Measurements from ENCODE around the gene CHRNA10. TPM values are rescaled to one million over a fixed set of nuclear protein-coding genes. Genes with fewer than 3 reads are reported as not detected.

Gene CHRNA10
- total and polyA plus RNA-seq, 2 of the 13 experiments (the other 11 are each of a cell fraction or from before 2014, with no cell fraction given), result 0.53 to 0.71 TPM

DNA sequence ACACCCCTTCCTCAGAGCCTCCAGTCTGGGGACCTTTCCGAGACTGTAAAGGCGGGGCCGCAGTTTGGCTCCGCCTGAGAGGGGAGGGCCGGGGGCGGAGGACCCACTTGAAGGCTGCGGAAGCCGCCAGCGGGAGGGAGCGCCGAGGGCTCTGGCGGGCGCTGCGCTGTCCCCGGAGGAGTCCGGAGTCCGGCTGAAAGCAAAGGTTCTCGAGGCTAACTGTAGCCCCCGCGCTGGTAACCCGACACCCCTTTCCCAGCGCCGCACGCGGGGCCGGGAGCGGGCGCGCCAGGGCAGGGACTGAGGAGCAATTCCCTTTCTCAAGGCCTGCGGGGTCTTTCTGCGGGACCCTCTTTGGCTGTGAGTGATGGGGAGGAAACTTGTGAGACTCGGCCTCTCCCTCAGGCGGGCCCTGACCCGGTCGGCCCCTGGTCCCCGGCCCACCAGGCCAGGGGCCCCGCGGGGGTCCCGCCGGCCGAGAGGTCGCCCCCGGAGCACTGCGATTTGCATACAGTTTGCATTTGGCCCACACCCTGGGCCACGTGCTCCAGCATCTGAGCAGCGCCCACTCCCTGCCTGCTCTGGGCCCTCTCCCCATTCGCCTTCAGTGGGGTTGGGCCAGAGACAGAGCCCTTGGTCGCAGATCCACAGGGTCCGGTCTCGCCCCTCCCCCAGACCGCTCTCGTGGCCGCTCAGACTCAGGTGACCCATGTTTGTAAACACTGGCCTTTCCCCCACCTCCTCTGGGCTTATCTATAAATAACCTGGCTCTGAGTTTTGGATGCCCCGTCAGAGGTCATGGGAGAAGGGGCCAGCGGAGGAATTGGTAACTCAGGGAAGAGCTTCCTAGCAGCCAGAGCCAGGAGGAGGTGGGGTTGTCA lies 28.9 kb downstream of the CHRNA10 start (continued):
- TF ChIP-seq, protein P1, sequence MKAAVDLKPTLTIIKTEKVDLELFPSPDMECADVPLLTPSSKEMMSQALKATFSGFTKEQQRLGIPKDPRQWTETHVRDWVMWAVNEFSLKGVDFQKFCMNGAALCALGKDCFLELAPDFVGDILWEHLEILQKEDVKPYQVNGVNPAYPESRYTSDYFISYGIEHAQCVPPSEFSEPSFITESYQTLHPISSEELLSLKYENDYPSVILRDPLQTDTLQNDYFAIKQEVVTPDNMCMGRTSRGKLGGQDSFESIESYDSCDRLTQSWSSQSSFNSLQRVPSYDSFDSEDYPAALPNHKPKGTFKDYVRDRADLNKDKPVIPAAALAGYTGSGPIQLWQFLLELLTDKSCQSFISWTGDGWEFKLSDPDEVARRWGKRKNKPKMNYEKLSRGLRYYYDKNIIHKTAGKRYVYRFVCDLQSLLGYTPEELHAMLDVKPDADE (CRISPR knock-in tag; IDR thresholded peaks at IDR 0.05), result no peak
- TF ChIP-seq ARNT (IDR thresholded peaks at IDR 0.05) (no peak), RAD21 (CRISPR knock-in tag; IDR thresholded peaks at IDR 0.05) (no peak), NPAS2 (CRISPR knock-in tag; IDR thresholded peaks at IDR 0.05; ENCODE audit: borderline replicate concordance) (no peak), PCBP2 (optimal IDR thresholded peaks at IDR 0.05; ENCODE audit: low read depth, low read length, poor library complexity, severe bottlenecking) (no peak), JARID2 (CRISPR knock-in tag; IDR thresholded peaks at IDR 0.05; ENCODE audit: insufficient replicate concordance) (no peak), MBNL3 (CRISPR knock-in tag; conservative IDR thresholded peaks at IDR 0.05) (no peak), FLYWCH1 (CRISPR knock-in tag; IDR thresholded peaks at IDR 0.05) (0 out of 2 replicates have a peak, but pooled peaks have one; percentile 43), ZBTB7A (CRISPR knock-in tag; IDR thresholded peaks at IDR 0.05) (peak; percentile 45; the same call in 1 of the 2 replicates), IRF2 (CRISPR knock-in tag; IDR thresholded peaks at IDR 0.05) (no peak), SMARCC2 (IDR thresholded peaks at IDR 0.05) (no peak), ZNF180 (CRISPR knock-in tag; IDR thresholded peaks at IDR 0.05; ENCODE audit: borderline replicate concordance, low read depth) (no peak), HMG20B (CRISPR knock-in tag; conservative IDR thresholded peaks at IDR 0.05) (no peak), ZSCAN29 (CRISPR knock-in tag; conservative IDR thresholded peaks at IDR 0.05) (no peak)
- TF ChIP-seq, protein P2, sequence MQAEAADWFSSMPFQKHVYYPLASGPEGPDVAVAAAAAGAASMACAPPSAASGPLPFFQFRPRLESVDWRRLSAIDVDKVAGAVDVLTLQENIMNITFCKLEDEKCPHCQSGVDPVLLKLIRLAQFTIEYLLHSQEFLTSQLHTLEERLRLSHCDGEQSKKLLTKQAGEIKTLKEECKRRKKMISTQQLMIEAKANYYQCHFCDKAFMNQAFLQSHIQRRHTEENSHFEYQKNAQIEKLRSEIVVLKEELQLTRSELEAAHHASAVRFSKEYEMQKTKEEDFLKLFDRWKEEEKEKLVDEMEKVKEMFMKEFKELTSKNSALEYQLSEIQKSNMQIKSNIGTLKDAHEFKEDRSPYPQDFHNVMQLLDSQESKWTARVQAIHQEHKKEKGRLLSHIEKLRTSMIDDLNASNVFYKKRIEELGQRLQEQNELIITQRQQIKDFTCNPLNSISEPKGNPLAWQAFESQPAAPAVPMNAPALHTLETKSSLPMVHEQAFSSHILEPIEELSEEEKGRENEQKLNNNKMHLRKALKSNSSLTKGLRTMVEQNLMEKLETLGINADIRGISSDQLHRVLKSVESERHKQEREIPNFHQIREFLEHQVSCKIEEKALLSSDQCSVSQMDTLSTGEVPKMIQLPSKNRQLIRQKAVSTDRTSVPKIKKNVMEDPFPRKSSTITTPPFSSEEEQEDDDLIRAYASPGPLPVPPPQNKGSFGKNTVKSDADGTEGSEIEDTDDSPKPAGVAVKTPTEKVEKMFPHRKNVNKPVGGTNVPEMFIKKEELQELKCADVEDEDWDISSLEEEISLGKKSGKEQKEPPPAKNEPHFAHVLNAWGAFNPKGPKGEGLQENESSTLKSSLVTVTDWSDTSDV (CRISPR knock-in tag; IDR thresholded peaks at IDR 0.05), result no peak
- TF ChIP-seq, protein P3, sequence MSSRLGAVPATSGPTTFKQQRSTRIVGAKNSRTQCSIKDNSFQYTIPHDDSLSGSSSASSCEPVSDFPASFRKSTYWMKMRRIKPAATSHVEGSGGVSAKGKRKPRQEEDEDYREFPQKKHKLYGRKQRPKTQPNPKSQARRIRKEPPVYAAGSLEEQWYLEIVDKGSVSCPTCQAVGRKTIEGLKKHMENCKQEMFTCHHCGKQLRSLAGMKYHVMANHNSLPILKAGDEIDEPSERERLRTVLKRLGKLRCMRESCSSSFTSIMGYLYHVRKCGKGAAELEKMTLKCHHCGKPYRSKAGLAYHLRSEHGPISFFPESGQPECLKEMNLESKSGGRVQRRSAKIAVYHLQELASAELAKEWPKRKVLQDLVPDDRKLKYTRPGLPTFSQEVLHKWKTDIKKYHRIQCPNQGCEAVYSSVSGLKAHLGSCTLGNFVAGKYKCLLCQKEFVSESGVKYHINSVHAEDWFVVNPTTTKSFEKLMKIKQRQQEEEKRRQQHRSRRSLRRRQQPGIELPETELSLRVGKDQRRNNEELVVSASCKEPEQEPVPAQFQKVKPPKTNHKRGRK (CRISPR knock-in tag; IDR thresholded peaks at IDR 0.05), result no peak
- TF ChIP-seq, protein P4, sequence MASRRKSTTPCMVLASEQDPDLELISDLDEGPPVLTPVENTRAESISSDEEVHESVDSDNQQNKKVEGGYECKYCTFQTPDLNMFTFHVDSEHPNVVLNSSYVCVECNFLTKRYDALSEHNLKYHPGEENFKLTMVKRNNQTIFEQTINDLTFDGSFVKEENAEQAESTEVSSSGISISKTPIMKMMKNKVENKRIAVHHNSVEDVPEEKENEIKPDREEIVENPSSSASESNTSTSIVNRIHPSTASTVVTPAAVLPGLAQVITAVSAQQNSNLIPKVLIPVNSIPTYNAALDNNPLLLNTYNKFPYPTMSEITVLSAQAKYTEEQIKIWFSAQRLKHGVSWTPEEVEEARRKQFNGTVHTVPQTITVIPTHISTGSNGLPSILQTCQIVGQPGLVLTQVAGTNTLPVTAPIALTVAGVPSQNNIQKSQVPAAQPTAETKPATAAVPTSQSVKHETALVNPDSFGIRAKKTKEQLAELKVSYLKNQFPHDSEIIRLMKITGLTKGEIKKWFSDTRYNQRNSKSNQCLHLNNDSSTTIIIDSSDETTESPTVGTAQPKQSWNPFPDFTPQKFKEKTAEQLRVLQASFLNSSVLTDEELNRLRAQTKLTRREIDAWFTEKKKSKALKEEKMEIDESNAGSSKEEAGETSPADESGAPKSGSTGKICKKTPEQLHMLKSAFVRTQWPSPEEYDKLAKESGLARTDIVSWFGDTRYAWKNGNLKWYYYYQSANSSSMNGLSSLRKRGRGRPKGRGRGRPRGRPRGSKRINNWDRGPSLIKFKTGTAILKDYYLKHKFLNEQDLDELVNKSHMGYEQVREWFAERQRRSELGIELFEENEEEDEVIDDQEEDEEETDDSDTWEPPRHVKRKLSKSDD (CRISPR knock-in tag; IDR thresholded peaks at IDR 0.05; ENCODE audit: low read depth), result no peak
- TF ChIP-seq, protein P5, sequence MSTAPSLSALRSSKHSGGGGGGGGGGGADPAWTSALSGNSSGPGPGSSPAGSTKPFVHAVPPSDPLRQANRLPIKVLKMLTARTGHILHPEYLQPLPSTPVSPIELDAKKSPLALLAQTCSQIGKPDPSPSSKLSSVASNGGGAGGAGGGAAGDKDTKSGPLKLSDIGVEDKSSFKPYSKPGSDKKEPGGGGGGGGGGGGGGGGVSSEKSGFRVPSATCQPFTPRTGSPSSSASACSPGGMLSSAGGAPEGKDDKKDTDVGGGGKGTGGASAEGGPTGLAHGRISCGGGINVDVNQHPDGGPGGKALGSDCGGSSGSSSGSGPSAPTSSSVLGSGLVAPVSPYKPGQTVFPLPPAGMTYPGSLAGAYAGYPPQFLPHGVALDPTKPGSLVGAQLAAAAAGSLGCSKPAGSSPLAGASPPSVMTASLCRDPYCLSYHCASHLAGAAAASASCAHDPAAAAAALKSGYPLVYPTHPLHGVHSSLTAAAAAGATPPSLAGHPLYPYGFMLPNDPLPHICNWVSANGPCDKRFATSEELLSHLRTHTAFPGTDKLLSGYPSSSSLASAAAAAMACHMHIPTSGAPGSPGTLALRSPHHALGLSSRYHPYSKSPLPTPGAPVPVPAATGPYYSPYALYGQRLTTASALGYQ (CRISPR knock-in tag; IDR thresholded peaks at IDR 0.05), result peak; percentile 44; the same call in 1 of the 2 replicates
